ENCODE data around the gene TENT4A. TPM values are rescaled to one million over a fixed set of nuclear protein-coding genes. Genes with fewer than 3 reads are reported as not detected.
"Not testable (repeated sequence)": the region's sequence is repeated elsewhere in the genome, so short reads cannot be mapped to it uniquely, and the experiment has no call there.

Gene TENT4A
- 51.7 and 57.1 TPM in 2 replicates for total RNA-seq (2021)
- Bru-seq, nascent RNA, result percentile 92 among the genes with signal in this experiment
- BruChase-seq, experiment 1, labeled RNA remaining after a 2-hour chase, result percentile 96 among the genes with signal in this experiment
- BruChase-seq, experiment 2, labeled RNA remaining after a 6-hour chase, result percentile 87 among the genes with signal in this experiment
- long read RNA-seq, full-length matches to known transcripts, result 19 of 35 reads
- long read RNA-seq, partial matches to known transcripts, result 4 of 35 reads
- long read RNA-seq, other reads (novel, unspliced or antisense), result 12 of 35 reads

DNA sequence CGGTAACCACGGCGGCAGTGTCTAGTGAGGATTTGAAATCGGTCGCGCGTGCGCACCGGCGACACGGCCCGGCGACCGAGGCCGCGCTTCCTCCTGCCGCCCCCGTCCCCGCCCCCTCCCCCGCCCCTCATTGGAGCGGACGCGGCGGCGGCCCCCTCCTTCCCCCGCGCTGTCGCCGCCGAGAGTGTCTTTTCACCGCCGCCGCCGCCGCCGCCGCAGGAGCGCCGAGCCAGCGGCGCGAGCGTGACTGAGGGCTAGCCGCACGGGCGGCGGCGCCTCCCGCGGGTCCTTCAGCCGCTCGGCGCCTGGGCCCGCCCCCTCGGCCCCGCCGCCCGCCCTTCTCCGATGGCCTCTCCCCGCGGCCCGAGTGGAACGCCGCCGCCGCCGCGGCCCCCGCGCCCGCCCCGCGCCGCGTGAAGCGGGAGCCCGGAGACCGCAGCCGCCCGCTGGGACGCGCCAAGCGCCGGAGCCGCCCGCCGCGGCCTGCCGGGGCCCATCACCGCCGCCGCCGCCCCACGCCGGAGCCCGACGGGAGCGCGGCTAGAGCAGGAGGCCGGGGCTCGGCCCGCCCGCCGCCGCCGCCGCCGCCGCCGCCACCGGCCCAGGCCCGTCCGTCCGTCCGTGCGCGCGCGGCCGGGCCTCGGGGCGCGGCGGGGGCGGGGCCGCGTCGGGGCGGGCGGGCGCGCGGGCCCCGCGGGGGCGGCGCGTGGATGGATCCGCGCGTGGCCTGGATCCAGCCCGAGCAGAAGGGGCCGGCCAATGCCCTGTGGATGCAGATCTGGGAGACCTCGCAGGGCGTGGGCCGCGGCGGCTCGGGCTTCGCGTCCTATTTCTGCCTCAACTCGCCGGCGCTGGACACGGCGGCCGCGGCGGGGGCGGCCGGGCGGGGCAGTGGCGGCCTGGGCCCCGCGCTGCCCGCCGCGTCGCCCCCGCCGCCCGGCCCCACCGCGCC is at the start of gene TENT4A:
TENT4A (plus strand) TSS at position 159 of the 952 bp plus-strand sequence; CDS start at position 711, 552 bp downstream.
- DNase-seq (ENCODE audit: low spot score), result no peak
- POLR2A ChIA-PET (ENCODE audit: low non-redundant PET), result no interaction called here

DNA sequence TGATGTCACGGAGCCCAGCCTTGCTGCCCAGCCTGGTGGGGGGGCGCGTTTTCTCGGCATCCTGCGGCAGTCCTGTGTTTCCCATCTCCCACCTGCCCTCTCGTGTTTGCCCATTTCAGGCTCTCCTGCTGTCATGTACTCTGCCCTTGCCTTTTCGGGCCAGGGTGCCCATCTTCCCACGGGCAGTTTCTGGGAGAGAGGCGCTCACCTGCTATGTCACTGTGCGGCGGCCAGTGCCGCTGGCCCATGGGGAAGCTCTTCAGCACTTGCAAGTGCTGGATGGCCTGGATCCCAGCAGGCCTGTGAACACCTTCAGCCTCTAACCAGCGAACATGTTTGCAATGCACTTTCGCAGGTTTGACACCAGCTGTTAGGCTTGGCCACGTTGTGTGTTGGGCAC is 46.5 kb upstream of the TENT4A start:
- H3K4me1 ChIP-seq (ENCODE audit: insufficient read depth, low read length, poor library complexity, severe bottlenecking), result no peaks in the 10 kb centered on the region
- no peak overlapping the region for H3K4me3 ChIP-seq (ENCODE audit: low read depth, low read length, poor library complexity, severe bottlenecking)
- no peak for DNase-seq (ENCODE audit: low spot score)
- H3K27me3 ChIP-seq (replicated peaks; ENCODE audit: insufficient read depth, low read depth, low read length, poor library complexity), result no peaks in the 10 kb centered on the region
- H3K36me3 ChIP-seq (ENCODE audit: insufficient read depth, low read length, poor library complexity, severe bottlenecking), result no peaks in the 10 kb centered on the region
- H3K9me3 ChIP-seq (ENCODE audit: low read depth, low read length, poor library complexity, severe bottlenecking), result no peaks in the 10 kb centered on the region
- intact Hi-C loops (cut with micrococcal nuclease; ENCODE audit: unreplicated experiment), result no loop called here
- TF ChIP-seq, protein P1, sequence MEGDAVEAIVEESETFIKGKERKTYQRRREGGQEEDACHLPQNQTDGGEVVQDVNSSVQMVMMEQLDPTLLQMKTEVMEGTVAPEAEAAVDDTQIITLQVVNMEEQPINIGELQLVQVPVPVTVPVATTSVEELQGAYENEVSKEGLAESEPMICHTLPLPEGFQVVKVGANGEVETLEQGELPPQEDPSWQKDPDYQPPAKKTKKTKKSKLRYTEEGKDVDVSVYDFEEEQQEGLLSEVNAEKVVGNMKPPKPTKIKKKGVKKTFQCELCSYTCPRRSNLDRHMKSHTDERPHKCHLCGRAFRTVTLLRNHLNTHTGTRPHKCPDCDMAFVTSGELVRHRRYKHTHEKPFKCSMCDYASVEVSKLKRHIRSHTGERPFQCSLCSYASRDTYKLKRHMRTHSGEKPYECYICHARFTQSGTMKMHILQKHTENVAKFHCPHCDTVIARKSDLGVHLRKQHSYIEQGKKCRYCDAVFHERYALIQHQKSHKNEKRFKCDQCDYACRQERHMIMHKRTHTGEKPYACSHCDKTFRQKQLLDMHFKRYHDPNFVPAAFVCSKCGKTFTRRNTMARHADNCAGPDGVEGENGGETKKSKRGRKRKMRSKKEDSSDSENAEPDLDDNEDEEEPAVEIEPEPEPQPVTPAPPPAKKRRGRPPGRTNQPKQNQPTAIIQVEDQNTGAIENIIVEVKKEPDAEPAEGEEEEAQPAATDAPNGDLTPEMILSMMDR (conservative IDR thresholded peaks at IDR 0.05; ENCODE audit: low read depth, low read length), result no peak
- no peak for TF ChIP-seq EZH2 (IDR thresholded peaks at IDR 0.05; ENCODE audit: borderline replicate concordance, low read depth, low read length, poor library complexity, severe bottlenecking)
- ChIA-PET POLR2A (ENCODE audit: low non-redundant PET) (no interaction called here), CTCF (no interaction called here)
- H3K27ac ChIP-seq (ENCODE audit: low read depth, low read length, poor library complexity, severe bottlenecking), result no peak overlapping the region
- BruUV-seq (replicated peaks), result no TSS peak

More for the DNA sequence above, at the start of gene TENT4A:
- intact Hi-C loops (cut with micrococcal nuclease; ENCODE audit: unreplicated experiment), result no loop called here
- H3K4me3 ChIP-seq (ENCODE audit: low read depth, low read length, poor library complexity, severe bottlenecking), result peak within 1 kb of the TSS; percentile 80
- peak within 1 kb of the TSS; percentile 94 for H3K27ac ChIP-seq (ENCODE audit: low read depth, low read length, poor library complexity, severe bottlenecking)
- H3K4me1 ChIP-seq (ENCODE audit: insufficient read depth, low read length, poor library complexity, severe bottlenecking), result peaks cover 8% of the 10 kb centered on the region
- H3K27me3 ChIP-seq (replicated peaks; ENCODE audit: insufficient read depth, low read depth, low read length, poor library complexity), result no peaks in the 10 kb centered on the region
- CTCF ChIA-PET, result no interaction called here
- TF ChIP-seq, protein P1 (conservative IDR thresholded peaks at IDR 0.05; ENCODE audit: low read depth, low read length), result no peak
- no peak for TF ChIP-seq EZH2 (IDR thresholded peaks at IDR 0.05; ENCODE audit: borderline replicate concordance, low read depth, low read length, poor library complexity, severe bottlenecking)
- no peaks in the 10 kb centered on the region for H3K9me3 ChIP-seq (ENCODE audit: low read depth, low read length, poor library complexity, severe bottlenecking)
- H3K36me3 ChIP-seq (ENCODE audit: insufficient read depth, low read length, poor library complexity, severe bottlenecking), result peaks cover 2% of the 10 kb centered on the region
- no TSS peak for BruUV-seq (replicated peaks)

DNA sequence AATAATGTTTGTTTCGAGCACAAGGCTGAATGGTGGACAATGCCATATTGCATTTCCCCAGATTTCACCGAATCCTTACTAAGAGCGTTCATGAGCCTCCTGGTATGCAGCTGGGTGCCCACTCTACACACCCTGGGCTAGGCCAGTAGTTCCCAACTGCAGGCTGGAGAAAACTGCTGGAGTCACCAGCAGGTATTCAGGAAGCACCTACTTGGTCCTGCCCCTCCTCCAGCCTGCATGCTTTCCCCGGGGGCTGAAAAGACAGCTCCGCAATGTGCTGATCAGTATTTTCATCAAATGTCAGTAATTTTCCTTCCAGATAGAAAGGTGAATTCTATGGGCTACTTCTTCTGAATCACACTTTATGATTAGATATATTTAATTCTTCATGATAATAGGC is 45.6 kb upstream of the TENT4A start:
- intact Hi-C loops (cut with micrococcal nuclease; ENCODE audit: unreplicated experiment), result no loop called here
- Histone ChIP-seq H3K9me3 (ENCODE audit: low read depth, low read length, poor library complexity, severe bottlenecking) (no peaks in the 10 kb centered on the region), H3K4me3 (ENCODE audit: low read depth, low read length, poor library complexity, severe bottlenecking) (no peak overlapping the region), H3K27me3 (replicated peaks; ENCODE audit: insufficient read depth, low read depth, low read length, poor library complexity) (no peaks in the 10 kb centered on the region), H3K27ac (ENCODE audit: low read depth, low read length, poor library complexity, severe bottlenecking) (no peak overlapping the region), H3K4me1 (ENCODE audit: insufficient read depth, low read length, poor library complexity, severe bottlenecking) (no peaks in the 10 kb centered on the region), H3K36me3 (ENCODE audit: insufficient read depth, low read length, poor library complexity, severe bottlenecking) (no peaks in the 10 kb centered on the region)
- CTCF ChIA-PET, result no interaction called here
- no peak for TF ChIP-seq EZH2 (IDR thresholded peaks at IDR 0.05; ENCODE audit: borderline replicate concordance, low read depth, low read length, poor library complexity, severe bottlenecking)
- TF ChIP-seq, protein P1 (conservative IDR thresholded peaks at IDR 0.05; ENCODE audit: low read depth, low read length), result no peak
- BruUV-seq (replicated peaks), result no TSS peak
- DNase-seq (ENCODE audit: low spot score), result no peak
- POLR2A ChIA-PET (ENCODE audit: low non-redundant PET), result no interaction called here

DNA sequence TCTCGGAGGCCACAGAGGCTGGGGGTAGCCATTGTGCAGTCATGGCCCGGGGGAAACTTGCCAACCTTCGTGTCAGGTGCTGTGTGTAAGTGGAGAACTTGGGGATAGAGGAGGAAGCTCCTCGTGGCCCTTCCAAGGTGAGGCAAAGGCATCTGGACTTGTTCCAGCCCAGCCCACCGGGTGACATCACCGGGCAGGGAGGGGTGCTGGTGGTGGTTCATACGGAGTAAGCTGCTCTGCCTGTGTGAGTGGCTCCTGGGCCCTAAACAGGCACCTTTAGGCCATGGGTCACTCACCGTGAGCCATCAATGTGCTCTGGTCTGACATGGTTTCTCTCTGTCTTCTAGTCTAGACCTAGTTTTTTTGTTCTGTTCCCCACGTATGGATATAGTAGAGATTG is 44.5 kb upstream of the TENT4A start:
- POLR2A ChIA-PET (ENCODE audit: low non-redundant PET); H3K36me3 ChIP-seq (ENCODE audit: insufficient read depth, low read length, poor library complexity, severe bottlenecking); CTCF ChIA-PET; intact Hi-C loops (cut with micrococcal nuclease; ENCODE audit: unreplicated experiment); H3K27me3 ChIP-seq (replicated peaks; ENCODE audit: insufficient read depth, low read depth, low read length, poor library complexity); H3K27ac ChIP-seq (ENCODE audit: low read depth, low read length, poor library complexity, severe bottlenecking); H3K4me1 ChIP-seq (ENCODE audit: insufficient read depth, low read length, poor library complexity, severe bottlenecking); DNase-seq (ENCODE audit: low spot score); BruUV-seq (replicated peaks); H3K4me3 ChIP-seq (ENCODE audit: low read depth, low read length, poor library complexity, severe bottlenecking); H3K9me3 ChIP-seq (ENCODE audit: low read depth, low read length, poor library complexity, severe bottlenecking): not testable (repeated sequence)
